Activated CD8-positive, alpha-beta memory T cell treated with anti-CD3 and anti-CD28 coated beads, Interleukin-2, amount 10 ng/mL, durations not matched to agents 7 days and 5 days (primary cell): Measurements from ENCODE around the gene ZNF678. TPM values are rescaled to one million over a fixed set of nuclear protein-coding genes. Genes with fewer than 3 reads are reported as not detected.

Source experiments
- ATAC-seq: fragments of 150-1000 bp; cut with Tn5 transposase; one replicate; pipeline ENCODE4 v1.10.0; 2021; ENCODE audit warnings: moderate library complexity
- CTCF ChIA-PET: fragments of 350-600 bp; sonication (Branson Sonifier 250); formaldehyde crosslinking; loops from one replicate; lab custom pipeline; 2021; ENCODE audit warnings: antibody characterized with exemption; lab: Charles Lee
- DNase-seq: peaks from one replicate; pipeline ENCODE4 v3.0.0-alpha.2; 2020
- H3K27ac Mint-ChIP-seq: one replicate; pipeline ENCODE4 v1.8.0; 2021; ENCODE audit warnings: mild to moderate bottlenecking, mixed read lengths
- H3K27me3 Mint-ChIP-seq: one replicate; pipeline ENCODE4 v1.8.0; 2021; ENCODE audit warnings: mixed read lengths
- H3K36me3 Mint-ChIP-seq: one replicate; pipeline ENCODE4 v1.8.0; 2021; ENCODE audit warnings: mild to moderate bottlenecking, mixed read lengths
- H3K4me1 Mint-ChIP-seq: one replicate; pipeline ENCODE4 v1.8.0; 2021; ENCODE audit warnings: mixed read lengths
- H3K4me3 Mint-ChIP-seq: one replicate; pipeline ENCODE4 v1.8.0; 2021; ENCODE audit warnings: mild to moderate bottlenecking, moderate library complexity, mixed read lengths
- H3K9me3 Mint-ChIP-seq: one replicate; pipeline ENCODE4 v1.8.0; 2022; ENCODE audit warnings: low read depth, mixed read lengths
- total RNA-seq, 2 experiments: library from RNA; stranded (reverse); gene quantifications; one replicate each; pipeline ENCODE4 v1.2.3, GENCODE V29; 2021

Gene ZNF678
- total RNA-seq, 2 experiments from 2014 or later, result 3.7 to 6.7 TPM

- H3K4me3 Mint-ChIP-seq, result no peak overlapping the region
- H3K27me3 Mint-ChIP-seq, result peaks cover 3% of the 10 kb centered on the region
- peaks cover 12% of the 10 kb centered on the region for H3K36me3 Mint-ChIP-seq
- CTCF ChIA-PET, result no interaction called here
- peaks cover 38% of the 10 kb centered on the region for H3K9me3 Mint-ChIP-seq
- no peaks in the 10 kb centered on the region for H3K4me1 Mint-ChIP-seq
- DNase-seq, result no peak
- ATAC-seq, result no peak
- no peak overlapping the region for H3K27ac Mint-ChIP-seq
Observed at GRCh38 chr1:227718932-227719331, 155.6 kb downstream of the ZNF678 start.

GRCh38 chr1:227723474-227723873 is 160.1 kb downstream of the ZNF678 start:
- no peak for DNase-seq
- Mint-ChIP-seq H3K4me1 (peaks cover 6% of the 10 kb centered on the region), H3K27ac (no peak overlapping the region), H3K36me3 (peaks cover 16% of the 10 kb centered on the region), H3K4me3 (no peak overlapping the region), H3K27me3 (peaks cover 12% of the 10 kb centered on the region), H3K9me3 (peaks cover 34% of the 10 kb centered on the region)
- CTCF ChIA-PET, result no interaction called here
- ATAC-seq, result no peak

GRCh38 chr1:227725046-227725445 is 161.7 kb downstream of the ZNF678 start:
- Mint-ChIP-seq H3K4me3 (no peak overlapping the region), H3K27me3 (peaks cover 12% of the 10 kb centered on the region), H3K36me3 (peaks cover 16% of the 10 kb centered on the region), H3K9me3 (peaks cover 24% of the 10 kb centered on the region), H3K27ac (no peak overlapping the region), H3K4me1 (peaks cover 14% of the 10 kb centered on the region)
- CTCF ChIA-PET, result no interaction called here
- DNase-seq (no peak), ATAC-seq (no peak)

- DNase-seq (no peak), ATAC-seq (no peak)
- no peak overlapping the region for H3K27ac Mint-ChIP-seq
- CTCF ChIA-PET, result no interaction called here
- H3K9me3 Mint-ChIP-seq, result peaks cover 19% of the 10 kb centered on the region
- no peak overlapping the region for H3K4me3 Mint-ChIP-seq
- H3K36me3 Mint-ChIP-seq, result peaks cover 17% of the 10 kb centered on the region
- H3K27me3 Mint-ChIP-seq, result peaks cover 12% of the 10 kb centered on the region
- H3K4me1 Mint-ChIP-seq, result peaks cover 16% of the 10 kb centered on the region
Observed at GRCh38 chr1:227726318-227726717, 163.0 kb downstream of the ZNF678 start.

Other genes starting within 250 kb of the ZNF678 start
- 1 to 10 TPM; 1.3 to 2.8 TPM for gene CDC42BPA, start 245.1 kb upstream of the ZNF678 start, total RNA-seq
- gene JMJD4, start 171.7 kb downstream of the ZNF678 start, total RNA-seq, result 10 to 100 TPM; 17.7 to 24.1 TPM
- 10 to 100 TPM; 33.9 to 35.3 TPM for gene SNAP47, start 171.9 kb downstream of the ZNF678 start, total RNA-seq